Renal pelvis (tissue), 4 donors: ENCODE data around the gene CDH15. TPM values are rescaled to one million over a fixed set of nuclear protein-coding genes. Genes with fewer than 3 reads are reported as not detected.
"Not testable (repeated sequence)": the region's sequence is repeated elsewhere in the genome, so short reads cannot be mapped to it uniquely, and the experiment has no call there.

Experiments
- DNase-seq: peaks from one replicate; pipeline ENCODE4 v3.0.0-alpha.2; 2013
- polyA plus RNA-seq, 3 donors: library from polyadenylated mRNA; unstranded; fragments of 120-200 nt; gene quantifications; one replicate each; pipeline ENCODE4 v1.2.1, GENCODE V29; 2013; ENCODE audit not compliant: insufficient read length in 3 of 3

The CDH15 gene
- polyA plus RNA-seq, 3 donors = 1.7 to 2.5 (median 2.3) TPM

DNA sequence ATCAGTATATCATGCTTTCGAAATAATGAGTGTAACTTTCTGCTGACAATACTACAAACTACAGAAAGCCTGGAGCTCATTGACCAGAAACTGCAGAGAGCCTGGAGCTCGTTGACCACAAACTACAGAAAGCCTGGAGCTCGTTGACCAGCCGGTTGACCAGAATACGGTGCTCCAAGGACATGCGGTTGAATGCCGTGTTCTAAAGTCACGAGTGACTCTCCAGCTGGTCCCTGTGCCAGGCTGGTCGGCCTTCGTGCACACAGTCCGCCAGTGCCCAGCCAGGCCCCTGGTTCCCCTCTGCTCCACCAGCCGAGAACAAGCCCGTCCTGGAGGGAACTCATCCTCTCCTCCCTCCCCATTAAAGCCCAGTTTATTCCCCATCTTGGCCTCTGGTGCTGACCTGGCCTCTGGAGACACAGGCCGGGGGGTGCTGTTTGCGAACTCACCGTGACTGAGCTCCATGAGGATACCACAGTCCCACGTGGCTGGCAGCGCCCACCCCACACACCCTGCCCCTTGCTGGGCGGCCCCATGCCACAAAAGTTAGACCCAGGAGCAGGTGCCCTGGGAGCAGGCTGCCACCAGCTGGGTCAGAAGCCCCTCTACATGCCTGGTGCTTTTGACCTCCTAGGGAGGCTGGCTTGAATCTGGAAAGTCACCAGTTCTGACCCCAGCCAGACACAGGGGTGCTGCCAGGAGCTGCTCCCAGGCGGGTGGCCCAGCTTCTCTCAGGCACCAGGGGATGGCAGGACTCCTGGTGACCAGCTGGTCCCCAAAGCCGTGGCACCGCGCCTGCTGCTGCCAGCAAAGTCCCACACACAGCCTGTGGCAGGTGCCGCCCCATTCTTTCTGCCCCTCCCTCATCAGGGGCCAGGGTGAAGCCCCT, 15.5 kb upstream of the CDH15 start:
- no peak for DNase-seq

DNA sequence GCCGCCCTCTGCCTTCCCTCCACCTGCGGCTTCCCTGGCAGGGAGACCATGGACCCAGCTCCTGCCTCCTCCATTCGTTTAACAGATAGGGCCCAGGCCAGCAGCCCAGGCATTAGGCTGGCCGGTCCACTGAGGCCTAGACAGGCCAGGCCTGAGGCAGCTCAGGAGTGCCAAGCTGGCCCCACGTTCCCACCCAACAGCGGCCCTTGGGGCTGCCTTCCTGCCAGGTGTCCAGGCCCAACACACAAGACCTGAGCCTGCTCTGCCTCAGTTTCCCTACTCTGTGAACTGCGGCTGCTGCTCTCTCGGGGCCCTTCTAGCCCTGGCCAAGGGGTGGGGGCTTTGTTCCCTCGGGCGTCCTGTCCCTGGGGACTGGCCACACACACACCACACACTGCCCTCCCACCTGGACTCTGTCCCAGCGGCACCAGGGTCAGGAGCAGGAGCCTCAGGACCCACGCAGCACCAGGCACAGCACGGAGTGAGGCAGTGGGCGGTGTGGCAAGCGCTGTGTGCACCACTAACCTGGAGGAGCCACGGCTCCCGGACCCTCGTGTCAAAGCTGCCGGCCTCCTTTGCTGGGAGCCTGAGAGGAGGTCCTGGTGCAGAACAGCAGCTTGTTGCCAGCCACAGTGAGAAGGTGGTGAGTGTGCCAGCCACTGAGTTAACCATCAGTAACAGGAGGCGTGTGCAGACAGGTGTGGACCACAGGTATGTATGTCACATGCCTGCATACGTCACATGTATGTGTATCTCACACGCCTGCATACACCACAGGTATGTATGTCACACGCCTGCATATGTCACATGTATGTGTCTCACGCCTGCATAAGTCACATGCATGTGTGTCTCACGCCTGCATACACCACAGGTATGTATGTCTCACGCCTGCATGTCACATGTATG, 14.6 kb upstream of the CDH15 start:
- DNase-seq = no peak

DNA sequence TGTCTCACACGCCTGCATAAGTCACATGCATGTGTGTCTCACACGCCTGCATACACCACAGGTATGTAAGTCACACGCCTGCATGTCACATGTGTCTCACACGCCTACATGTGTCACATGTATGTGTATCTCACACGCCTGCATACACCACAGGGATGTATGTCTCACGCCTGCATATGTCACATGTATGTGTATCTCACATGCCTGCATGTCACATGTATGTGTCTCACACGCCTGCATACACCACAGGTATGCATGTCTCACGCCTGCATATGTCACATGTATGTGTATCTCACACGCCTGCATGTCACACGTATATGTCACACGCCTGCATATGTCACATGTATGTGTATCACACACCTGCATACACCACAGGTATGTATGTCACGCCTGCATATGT, 13.8 kb upstream of the CDH15 start:
- no peak for DNase-seq

DNA sequence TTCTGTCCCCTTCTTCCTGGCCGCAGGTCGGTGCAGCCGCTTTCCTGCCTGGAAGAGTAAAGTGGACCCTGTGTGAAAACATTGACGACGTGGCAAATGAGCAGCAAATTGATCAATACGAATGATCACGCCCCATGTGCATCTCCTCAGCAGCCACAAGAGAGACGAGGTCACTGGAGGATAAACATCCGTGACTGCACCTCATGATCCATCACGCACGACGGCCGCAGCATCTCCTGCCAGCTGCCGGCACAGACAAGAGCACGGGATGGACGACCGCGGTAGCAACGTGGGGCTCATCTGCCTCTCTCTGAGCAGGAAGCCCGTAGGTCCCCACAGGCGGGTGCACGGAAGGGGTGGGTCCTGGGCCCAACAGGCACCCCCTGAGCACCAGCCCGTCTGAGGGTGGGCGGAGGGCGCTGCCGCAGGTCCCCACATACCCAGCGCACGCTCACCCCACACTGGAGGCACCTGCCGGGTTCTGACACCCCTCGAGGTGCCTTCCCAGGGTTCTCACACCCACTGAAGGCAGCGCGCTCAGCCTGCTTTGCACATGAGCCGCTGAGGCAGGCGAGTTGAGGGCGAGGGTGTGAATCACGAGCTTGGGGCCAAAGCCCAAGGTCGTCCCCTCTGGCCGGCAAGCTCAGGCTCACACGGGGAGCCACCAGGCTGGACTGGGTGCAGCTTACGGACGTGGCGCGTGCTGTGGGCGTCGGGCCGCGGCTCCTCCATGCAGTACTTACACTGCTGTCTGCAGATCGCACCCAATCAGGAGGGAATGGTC, 12.3 kb upstream of the CDH15 start:
- no peak for DNase-seq

DNA sequence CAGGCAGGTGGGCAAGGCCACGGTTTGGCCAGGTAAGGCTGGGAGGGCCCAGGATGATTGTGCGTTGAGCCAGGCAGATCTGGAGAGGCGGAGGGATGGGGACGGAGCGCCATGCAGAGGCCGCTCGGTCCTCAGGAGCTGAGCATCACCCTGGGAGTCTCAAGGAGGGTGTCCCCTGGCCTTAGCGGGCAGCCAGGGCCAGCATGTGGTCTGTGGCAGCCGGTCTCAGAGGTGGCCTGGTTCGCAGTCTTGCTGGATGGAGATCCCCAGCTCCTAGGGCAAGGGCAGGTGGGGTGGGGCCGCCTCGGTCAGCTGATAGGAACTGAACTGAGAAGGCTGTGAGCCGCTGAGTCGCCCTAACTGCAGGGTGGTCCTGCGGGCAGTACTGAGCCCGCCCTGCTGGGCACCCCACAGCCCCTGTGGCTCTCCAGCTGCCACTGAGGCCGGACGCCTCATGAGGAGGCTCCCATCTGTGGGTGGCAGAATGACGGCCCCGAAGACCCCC, 11.6 kb upstream of the CDH15 start:
- no peak for DNase-seq

DNA sequence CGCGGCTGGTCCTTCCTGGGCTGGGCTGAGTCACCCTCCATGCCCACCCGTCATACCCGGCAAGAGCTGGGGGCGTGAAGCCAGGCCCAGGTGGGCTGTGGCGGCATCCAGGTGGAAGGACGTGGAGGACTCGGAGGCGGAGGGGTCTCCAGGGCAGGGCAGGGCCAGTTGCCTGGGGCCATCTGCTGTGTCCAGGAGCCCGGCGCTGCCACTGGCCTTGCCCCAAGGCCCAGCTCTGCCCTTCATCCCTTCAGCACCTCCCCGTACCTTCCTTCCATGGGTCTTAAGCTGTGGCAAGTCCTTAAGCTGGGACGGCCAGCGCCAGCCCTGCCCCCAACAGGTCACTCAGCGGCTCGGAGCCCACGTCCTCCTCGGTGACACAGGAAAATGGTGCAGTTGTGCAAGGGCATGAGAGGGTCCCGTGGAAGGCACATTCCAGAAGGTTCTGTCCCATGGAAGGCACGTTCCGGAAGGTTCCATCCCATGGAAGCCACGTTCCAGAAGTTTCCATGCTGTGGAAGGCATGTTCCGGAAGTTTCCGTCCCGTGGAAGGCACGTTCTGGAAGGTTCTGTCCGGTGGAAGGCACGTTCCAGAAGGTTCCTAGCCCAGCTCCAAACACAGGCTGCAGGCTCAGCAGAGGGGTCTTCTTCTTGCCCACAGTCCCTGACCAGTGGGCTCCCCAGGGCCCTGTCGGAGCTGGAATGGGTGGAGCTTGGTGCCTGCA, 10.4 kb upstream of the CDH15 start:
- DNase-seq = no peak

DNA sequence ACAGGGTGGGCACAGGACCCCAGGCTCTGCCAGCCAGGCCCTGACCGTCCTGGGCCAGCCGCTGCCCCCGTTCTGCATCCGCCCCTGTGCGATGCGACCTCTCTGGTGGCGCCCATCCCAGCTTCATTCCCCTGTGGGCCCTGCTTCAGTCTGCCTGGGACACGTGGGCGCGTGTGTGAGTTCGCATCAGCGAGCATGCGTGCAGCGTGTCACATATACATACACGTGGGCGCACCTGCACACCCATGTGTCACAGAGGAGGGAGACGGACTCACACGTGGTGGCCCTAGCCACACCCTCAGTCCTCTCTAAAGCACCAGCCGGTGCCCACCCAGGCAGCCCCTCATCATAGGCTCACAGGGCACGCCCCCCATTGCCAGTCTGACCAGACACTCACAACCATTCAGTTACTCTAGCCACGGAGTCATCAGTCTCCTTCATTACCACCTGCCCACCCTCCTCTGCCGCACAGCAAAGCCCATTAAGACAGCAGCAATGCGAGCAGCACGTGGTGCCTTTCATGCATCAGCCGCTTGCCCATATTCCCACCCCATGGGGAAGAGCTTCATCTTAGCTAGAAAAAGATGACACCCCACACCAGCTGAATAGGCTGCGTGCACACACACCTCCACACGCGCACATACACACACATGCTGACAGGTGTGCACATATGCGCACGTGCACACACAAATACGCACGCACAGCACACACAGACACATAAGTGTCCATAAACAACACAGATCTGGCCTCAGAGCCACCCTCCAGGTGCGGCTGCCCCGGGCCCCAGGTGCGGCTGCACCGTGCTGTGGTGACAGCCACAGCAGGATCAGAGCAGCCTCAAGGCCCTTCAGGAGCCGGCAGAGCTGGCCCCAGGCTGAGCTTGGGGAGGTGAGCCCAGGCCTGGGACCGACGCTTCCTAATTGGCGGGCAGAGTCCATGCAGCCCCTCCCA, 9.5 kb upstream of the CDH15 start:
- no peak for DNase-seq

DNA sequence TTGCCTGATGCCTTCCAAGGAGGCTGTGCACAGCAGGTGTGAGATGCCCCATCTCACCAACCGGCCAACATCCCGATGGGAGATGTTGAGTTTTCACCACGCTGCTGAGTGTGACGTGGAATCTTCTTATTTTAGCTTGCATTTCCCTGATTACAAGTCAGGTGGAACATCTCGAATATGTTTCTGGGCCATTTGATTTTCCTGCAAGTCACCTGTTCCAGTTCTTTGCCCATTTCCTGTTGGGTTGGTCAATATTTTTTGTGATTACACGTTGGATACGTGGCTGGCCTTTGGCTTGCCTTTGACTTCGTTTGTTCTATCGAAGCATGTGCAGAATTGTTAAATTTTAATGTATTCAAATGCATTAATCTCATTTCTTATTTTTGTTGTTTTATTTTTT, 8.3 kb upstream of the CDH15 start:
- DNase-seq = no peak

DNA sequence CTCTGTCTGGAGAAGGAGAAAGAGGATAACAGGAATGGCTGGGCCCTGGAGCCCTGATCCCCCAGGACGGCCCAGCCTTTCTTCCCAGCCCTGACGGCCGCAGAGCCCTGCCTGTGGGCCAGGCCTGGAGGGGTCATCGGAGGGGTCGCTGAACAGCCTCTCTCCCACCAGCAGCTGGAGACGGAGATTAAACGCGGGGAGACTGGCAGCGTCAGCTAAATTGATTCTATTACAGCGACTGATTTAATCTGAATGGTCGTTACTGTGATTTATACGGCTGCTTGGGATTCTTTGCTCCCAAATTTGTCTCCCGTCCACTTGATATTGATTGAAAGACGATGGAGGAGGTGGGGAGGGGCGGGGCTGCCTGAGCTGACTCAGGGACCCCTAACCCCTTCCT, 7.1 kb upstream of the CDH15 start:
- DNase-seq = no peak

DNA sequence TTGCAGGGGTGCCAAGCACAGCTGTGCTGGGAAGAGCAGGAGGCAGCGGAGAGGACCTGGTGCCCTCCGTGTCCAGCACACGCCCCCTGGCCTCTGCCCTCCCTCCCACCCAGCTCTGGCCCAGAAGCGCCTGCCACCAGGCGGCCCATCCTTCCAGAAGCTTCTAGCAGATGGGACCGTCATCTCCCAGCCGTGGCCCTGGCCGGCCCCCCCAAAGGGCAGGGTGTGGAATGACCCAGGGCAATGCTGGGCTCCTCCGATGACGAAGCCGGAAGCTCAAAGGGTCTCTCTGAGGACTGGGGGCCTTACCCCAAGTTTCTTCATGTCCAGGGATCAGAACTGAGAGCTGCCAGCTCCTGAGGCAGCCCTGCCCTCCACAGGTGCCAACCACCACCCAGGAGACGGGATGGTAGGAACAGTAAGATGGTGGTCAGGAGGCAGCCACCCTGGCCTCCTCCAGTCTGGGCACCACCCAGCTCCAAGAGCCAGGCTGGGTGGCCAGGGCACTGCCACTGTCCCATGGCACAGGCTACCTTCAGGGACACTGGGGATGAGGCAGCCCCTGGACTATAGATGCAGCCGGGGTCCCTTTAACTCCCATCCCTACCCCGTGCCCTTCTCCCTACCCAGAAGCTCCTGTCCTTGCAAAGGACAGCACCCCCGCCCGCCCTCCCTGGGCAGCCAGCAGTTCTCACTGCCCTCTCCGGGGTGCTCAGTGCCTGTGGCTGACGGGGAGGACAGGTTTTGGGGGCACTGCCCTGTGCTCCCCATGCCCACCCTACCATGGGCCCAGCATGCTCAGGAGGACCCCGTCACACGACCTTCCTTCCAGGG, 6.5 kb upstream of the CDH15 start:
- DNase-seq = no peak

DNA sequence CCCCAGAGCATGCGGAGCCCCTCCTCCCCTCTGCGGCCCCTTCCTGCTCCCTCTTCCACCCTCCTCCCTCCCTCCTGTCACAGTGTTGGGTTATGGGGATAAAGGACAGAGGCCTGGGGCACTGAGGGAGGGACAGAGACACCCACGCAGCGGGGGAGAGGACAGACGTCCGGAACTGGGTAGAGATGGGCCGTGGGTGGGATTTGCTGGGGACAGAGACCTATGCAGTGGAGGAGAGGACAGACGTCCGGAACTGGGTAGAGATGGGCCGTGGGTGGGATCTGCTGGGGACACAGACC, 5.9 kb upstream of the CDH15 start:
- DNase-seq = not testable (repeated sequence)

DNA sequence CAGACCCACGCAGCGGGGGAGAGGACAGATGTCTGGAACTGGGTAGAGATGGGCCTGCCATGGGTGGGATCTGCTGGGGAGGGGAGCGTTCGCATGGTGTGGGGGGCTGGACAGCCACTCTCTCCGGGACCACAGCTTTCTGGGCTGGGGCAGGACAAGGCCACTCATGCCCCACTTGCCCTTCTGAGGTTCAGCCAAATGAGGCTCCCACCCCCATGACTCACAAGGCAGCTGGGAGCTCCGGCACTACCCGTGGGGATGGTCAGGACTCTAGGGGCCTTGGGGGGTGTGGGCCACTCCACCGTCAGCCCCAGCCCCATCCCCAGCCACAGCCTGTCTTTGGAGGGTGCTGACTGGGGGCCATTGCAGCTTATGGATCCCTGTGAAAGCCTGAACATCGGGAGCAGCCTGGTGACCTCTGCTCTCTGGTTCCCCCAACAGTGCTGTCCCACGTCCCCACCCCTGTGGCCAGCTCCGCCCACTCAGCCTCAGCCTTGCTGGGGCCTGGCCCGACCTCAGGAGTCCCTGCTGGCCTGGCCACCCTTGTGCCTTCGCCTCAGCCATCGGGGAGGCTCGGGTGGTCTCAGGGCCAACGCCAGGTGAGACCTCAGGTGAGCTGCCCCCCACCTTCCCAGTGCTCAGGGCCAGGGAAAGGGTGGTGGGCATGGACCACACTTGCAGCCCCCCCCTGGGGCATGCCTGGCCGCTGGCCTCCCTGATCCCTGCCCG, 4.7 kb upstream of the CDH15 start:
- DNase-seq = no peak

DNA sequence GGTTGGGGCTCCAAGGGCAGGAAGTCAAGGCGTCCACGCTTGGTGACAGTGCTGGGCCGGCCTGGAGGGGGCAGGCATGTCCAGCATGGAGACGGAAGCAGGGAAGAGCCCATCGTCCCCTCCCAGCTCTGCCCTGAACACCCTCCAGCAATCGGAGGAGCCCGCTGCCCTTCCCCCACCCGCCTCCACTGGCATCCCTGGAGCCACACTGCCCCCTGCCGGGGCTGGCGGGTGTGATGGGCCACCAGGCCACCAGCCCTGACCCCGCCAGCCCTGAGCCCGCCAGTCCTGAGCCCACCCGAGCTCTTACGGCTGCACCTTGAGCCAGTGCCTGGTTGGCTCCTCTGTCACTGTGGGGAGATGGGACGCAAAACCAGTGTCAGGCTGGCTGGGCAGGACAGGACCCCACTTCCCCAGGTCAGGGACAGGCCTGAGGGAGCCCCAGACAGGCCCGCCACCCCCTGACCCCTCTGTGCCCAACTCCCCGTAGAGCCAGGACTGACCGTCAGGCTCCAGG, 4.1 kb upstream of the CDH15 start:
- peak; percentile 80 for DNase-seq

DNA sequence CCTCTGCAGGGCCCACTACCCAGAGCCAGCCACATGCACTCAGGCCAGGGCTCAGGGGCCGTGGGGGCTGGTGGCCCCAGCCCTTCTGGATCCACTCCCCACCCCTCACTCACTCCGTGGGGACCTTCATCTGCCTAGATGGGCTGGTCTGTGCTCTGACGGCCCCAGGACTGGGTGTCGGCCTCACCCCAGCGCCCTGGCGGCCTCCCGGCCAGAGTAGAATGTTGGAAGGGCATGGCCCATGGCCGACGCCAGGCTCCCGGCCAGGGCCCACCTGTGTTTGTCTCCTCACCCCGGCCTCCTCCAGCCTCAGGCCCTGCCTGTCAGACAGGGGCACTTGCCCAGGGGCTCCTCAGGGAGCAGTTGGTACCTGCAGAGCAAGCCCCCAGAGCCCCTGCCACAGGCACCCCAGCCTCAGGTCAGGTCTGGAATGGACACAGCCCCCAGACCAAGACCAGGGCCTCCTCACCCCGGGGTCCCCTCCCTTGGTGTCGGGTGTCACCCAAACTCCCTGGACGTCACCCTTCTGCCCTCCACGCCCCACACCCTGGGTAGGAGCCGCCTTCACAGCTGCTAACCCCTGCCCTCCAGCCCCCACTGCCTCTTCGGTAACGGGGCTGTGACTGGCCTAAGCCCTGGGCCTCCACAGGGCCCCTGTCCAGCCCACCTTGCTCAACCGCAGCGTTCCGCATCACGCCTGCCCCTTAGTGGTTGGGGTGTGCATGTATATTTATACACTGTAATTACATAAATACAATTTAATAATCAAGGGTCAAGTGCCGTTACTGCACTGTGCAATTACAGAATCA, 3.0 kb upstream of the CDH15 start:
- DNase-seq = no peak

DNA sequence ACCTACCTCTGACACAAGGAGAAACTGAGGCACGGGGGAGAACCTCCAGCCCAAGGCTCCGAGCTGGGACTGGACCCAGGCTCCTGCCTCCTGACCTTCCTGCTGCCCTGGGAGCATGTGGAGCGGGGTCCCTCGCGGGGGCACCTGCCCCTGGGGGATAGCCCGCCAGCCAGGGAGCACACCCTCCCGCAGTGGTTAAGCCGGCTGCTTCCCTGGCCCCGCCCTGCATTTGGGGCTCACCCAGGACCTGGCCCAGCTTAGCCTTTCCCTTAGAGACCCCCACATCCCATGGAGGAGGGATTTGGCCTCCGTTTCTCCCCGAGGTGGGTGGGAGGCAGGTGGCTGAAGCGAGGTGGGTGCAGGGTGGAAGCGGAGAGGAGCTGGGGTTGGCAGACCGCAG, 1.8 kb upstream of the CDH15 start:
- DNase-seq = no peak

DNA sequence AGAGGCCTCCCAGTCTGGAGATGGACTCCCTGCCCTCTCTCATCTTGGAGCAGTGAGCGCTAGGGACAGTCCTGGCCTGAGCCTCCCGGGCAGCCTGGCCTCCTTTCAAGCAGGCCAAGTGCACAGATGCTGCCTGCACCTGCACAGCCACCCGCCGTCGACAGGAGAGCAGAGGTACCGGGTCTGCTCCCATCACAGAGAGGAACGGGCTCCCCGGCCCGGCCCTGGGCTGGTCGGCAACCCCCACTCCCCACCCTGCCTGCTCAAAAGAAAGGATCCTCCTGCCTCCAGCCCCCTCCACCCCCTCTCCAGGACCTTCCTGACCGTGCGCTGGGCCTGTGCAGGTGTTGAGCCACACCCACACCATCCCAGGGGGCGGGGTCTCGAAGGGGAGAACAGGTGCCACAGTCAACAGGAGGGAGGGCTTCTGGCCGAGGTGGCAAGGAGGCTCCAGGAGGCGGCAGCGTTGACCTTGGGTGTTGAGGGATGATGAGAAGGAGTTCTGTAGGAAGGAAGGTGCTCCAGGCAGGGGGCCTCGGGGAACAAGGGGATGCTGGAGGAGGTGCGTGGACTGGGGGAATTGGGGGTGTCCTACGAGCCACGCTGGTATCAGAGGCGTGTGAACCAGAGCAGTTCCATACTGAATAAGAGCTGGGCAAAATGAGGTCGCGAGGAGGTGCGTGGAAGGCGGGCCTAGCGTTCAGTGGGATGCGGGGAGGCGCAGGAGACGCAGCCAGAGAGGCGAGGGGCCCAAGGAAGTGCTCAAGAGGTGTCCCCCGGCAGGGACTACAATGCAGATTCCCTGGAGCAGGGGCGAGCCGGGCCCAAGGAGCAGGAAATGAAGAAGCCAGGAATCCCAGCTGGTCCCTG, 967 bp upstream of the CDH15 start:
- DNase-seq = no peak

DNA sequence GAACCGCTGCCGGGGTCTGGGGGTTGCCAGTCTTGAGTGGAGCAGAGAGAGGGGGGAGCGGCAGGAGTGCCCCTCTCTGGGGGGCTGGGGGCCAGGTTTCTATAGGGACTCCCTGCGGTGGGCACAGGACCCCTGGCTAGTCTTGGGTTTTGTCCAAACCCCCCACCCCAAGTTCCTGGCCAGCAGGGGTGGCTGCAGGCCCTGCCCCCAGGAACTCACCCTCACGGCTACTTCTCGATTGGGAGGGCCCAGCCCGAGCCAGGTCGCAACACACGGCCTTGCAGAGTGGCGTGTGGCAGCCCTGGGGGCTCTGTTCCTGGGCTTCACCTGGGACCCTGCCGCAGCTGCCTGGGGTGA, 601 bp downstream of the CDH15 start:
- DNase-seq = no peak
